ENCODE data around the gene SLAMF7. TPM values are rescaled to one million over a fixed set of nuclear protein-coding genes. Genes with fewer than 3 reads are reported as not detected.

SLAMF7 gene, protein sequence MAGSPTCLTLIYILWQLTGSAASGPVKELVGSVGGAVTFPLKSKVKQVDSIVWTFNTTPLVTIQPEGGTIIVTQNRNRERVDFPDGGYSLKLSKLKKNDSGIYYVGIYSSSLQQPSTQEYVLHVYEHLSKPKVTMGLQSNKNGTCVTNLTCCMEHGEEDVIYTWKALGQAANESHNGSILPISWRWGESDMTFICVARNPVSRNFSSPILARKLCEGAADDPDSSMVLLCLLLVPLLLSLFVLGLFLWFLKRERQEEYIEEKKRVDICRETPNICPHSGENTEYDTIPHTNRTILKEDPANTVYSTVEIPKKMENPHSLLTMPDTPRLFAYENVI
- total RNA-seq = 10 to 100 TPM in 1 of 4 donors, 1 to 10 TPM in 1, under 1 TPM in 2; 0.49 to 20.6 (median 2.6) TPM

GRCh38 chr1:160739098-160739511 lies at the start of gene SLAMF7:
TSS of gene SLAMF7 (plus strand) at chr1:160739247. CDS start at chr1:160739302, 55 bp downstream.
- TF ChIP-seq CTCF (IDR thresholded peaks at IDR 0.05; ENCODE audit: low read depth) = no peak

GRCh38 chr1:160702100-160702499 lies 36.9 kb upstream of the SLAMF7 start:
- TF ChIP-seq CTCF (IDR thresholded peaks at IDR 0.05; ENCODE audit: low read depth) = no peak

DNA sequence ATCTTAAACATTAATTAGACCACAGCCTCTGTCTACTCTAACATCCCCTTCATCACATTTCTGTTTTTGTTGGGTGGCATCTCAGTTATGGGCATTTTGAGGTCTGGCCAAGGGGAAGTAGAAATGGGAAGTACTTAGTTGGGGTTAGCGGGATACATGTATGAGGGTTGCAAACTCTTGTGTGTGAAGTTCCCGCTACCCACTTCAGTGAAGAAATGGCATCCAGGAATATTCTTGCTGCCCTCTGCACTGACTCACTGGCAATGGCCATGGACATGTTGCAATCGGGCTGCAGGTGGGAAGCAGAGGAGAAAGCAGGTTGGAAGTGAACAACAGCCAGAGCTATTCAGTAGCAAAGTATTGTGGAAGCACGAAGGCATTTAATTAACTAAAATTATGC lies 34.8 kb upstream of the SLAMF7 start:
- TF ChIP-seq CTCF (IDR thresholded peaks at IDR 0.05; ENCODE audit: low read depth) = no peak

DNA sequence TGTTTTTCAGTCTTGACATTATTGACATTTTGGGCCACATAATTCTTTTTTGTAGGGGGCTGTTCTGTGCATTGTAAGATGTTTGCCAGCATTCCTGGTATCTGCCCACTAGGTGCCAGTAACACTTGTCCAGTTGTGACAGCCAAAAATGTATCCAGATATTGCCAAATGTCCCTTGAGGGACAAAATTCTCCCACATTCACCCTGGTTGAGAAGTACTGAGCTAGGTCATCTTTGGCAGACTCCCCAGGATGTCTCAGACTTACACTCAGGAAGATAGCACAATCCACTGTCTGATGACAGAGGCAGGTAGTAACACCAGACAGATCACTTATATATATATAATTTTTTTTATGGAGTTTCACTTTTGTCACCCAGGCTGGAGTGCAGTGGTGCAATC lies 33.3 kb upstream of the SLAMF7 start:
- no peak for TF ChIP-seq CTCF (IDR thresholded peaks at IDR 0.05; ENCODE audit: low read depth)

GRCh38 chr1:160706526-160707235 lies 32.4 kb upstream of the SLAMF7 start:
- no peak for TF ChIP-seq CTCF (IDR thresholded peaks at IDR 0.05; ENCODE audit: low read depth)

DNA sequence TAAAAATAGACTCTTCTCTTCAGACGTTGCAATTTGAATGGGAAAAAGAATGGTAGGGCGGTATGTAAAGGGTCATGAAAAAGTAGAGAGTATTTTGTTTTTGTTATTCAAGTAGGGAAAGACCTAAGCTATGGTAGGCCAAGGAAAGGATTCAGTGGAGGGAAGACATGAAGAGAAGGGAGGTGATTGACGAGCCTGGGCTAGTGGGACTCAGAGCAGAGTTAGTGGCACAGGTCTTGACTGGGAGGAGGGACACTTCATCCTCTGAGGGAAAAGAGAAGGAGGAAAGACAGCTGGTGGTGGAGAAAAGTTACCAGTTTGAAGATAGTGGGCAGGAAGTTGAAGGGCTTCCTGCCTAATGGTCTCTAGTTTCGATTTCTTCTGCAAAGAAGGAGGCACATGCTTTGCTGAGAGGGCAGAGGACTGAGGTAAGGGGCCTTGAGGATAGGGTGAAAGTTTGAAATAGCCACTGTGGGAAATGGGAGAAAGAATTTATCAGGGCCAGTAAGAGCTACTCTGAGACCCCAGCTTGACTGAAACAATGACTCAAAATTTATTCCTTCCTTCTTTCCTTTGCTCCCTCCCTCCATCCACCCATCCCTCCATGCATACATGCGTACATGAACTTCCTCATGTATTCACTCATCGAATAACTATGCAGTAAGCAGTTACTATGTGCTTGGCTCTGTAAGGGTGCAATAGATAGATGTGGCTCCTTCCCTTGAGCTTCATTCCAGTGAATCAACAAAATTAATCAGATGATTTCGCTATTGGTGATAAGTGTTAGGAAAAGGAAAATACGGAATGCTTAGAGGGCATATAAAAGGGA lies 31.6 kb upstream of the SLAMF7 start:
- TF ChIP-seq CTCF (IDR thresholded peaks at IDR 0.05; ENCODE audit: low read depth) = no peak

GRCh38 chr1:160708118-160708517 lies 30.9 kb upstream of the SLAMF7 start:
- TF ChIP-seq CTCF (IDR thresholded peaks at IDR 0.05; ENCODE audit: low read depth) = no peak

Measured in subcutaneous adipose tissue (tissue), 4 donors.